GM23338 (cell line): ENCODE results near the gene BCL11B. TPM values are rescaled to one million over a fixed set of nuclear protein-coding genes. Genes with fewer than 3 reads are reported as not detected.

Experiments
- ATAC-seq: fragments of 200-7000 bp; cut with Tn5 transposase; 3 replicates; pipeline ENCODE4 v1.9.1; 2020
- DNase-seq: peaks from one replicate; pipeline ENCODE4 v3.0.0-alpha.2; 2015; ENCODE audit warnings: low spot score
- H2AFZ ChIP-seq: fragments of 200-600 bp; sonication (generic); 2 replicates; pipeline ENCODE4 v1.8.0; 2016; ENCODE audit warnings: antibody characterized with exemption, mild to moderate bottlenecking, moderate library complexity
- H3F3A ChIP-seq: fragments of 200-600 bp; sonication (generic); replicated peaks from 2 replicates; pipeline ENCODE4 v1.8.0; 2017; ENCODE audit warnings: antibody characterized with exemption, mixed run types, low read depth
- H3K27ac ChIP-seq: fragments of 200-600 bp; sonication (generic); 2 replicates; pipeline ENCODE4 v1.6.1; 2016; ENCODE audit warnings: low read depth
- H3K27me3 ChIP-seq: fragments of 200-600 bp; sonication (generic); 2 replicates; pipeline ENCODE4 v1.8.0; 2016; ENCODE audit warnings: mild to moderate bottlenecking, mixed run types, moderate library complexity; ENCODE audit not compliant: insufficient read depth
- H3K36me3 ChIP-seq: fragments of 200-600 bp; sonication (generic); 2 replicates; pipeline ENCODE4 v1.8.0; 2016; ENCODE audit warnings: mild to moderate bottlenecking; ENCODE audit not compliant: insufficient read depth
- H3K4me1 ChIP-seq: fragments of 200-600 bp; sonication (generic); 2 replicates; pipeline ENCODE4 v1.8.0; 2016; ENCODE audit warnings: mild to moderate bottlenecking, moderate library complexity; ENCODE audit not compliant: insufficient read depth
- H3K4me2 ChIP-seq: fragments of 200-600 bp; sonication (generic); 2 replicates; pipeline ENCODE4 v1.7.1; 2017; ENCODE audit warnings: mixed run types
- H3K4me3 ChIP-seq: fragments of 200-600 bp; sonication (generic); 2 replicates; pipeline ENCODE4 v1.6.1; 2016; ENCODE audit warnings: mixed run types
- H3K79me2 ChIP-seq: fragments of 200-600 bp; sonication (generic); replicated peaks from 2 replicates; pipeline ENCODE4 v1.8.0; 2017; ENCODE audit warnings: mild to moderate bottlenecking; ENCODE audit not compliant: insufficient read depth
- H3K9me2 ChIP-seq: fragments of 200-600 bp; sonication (generic); 2 replicates; pipeline ENCODE4 v1.8.0; 2017; ENCODE audit not compliant: insufficient read depth
- H4K20me1 ChIP-seq: fragments of 200-600 bp; sonication (generic); replicated peaks from 2 replicates; pipeline ENCODE4 v1.8.0; 2017; ENCODE audit warnings: mild to moderate bottlenecking; ENCODE audit not compliant: insufficient read depth
- H3K27ac Mint-ChIP-seq: 2 replicates; pipeline ENCODE4 v1.8.0; 2020; ENCODE audit warnings: inconsistent platforms, mild to moderate bottlenecking, moderate library complexity, mixed read lengths
- H3K27me3 Mint-ChIP-seq: 3 replicates; pipeline ENCODE4 v1.8.0; 2022; ENCODE audit warnings: low read depth, mild to moderate bottlenecking, moderate library complexity, mixed read lengths, inconsistent platforms; ENCODE audit not compliant: insufficient read depth, poor library complexity
- H3K36me3 Mint-ChIP-seq: 3 replicates; pipeline ENCODE4 v1.8.0; 2021; ENCODE audit warnings: low read depth, mild to moderate bottlenecking, inconsistent platforms, moderate library complexity, mixed read lengths
- H3K4me1 Mint-ChIP-seq: 3 replicates; pipeline ENCODE4 v1.8.0; 2020; ENCODE audit warnings: mild to moderate bottlenecking, inconsistent platforms, mixed read lengths
- H3K4me3 Mint-ChIP-seq: 3 replicates; pipeline ENCODE4 v1.8.0; 2021; ENCODE audit warnings: moderate library complexity, mild to moderate bottlenecking, inconsistent platforms, mixed read lengths
- H3K9me3 Mint-ChIP-seq: 3 replicates; pipeline ENCODE4 v1.8.0; 2020; ENCODE audit warnings: moderate library complexity, mild to moderate bottlenecking, inconsistent platforms, mixed read lengths
- CREB1 ChIP-seq: fragments of 250-450 bp; sonication (Bioruptor Pico); IDR thresholded peaks from 2 replicates; pipeline ENCODE4 v1.5.0; 2020; ENCODE audit warnings: low read depth, mild to moderate bottlenecking, moderate library complexity
- EZH2 ChIP-seq: fragments of 200-600 bp; sonication (generic); IDR thresholded peaks from one replicate; pipeline ENCODE4 v1.8.0; 2017; ENCODE audit warnings: antibody characterized with exemption, mild to moderate bottlenecking, low read depth; ENCODE audit not compliant: unreplicated experiment
- EZH2phosphoT487 ChIP-seq: fragments of 200-600 bp; sonication (generic); IDR thresholded peaks from one replicate; pipeline ENCODE4 v1.8.1; 2018; ENCODE audit warnings: antibody characterized with exemption; ENCODE audit not compliant: unreplicated experiment
- JUNB ChIP-seq: IDR thresholded peaks from one replicate; pipeline ENCODE4 v1.6.1; 2016; ENCODE audit warnings: antibody characterized with exemption; ENCODE audit not compliant: unreplicated experiment
- STAT1 ChIP-seq: IDR thresholded peaks from one replicate; pipeline ENCODE4 v1.6.1; 2016; ENCODE audit warnings: antibody characterized with exemption; ENCODE audit not compliant: unreplicated experiment
- ZNF331 ChIP-seq: fragments of 250-450 bp; sonication (Bioruptor Pico); IDR thresholded peaks from 2 replicates; pipeline ENCODE4 v1.5.0; 2020; ENCODE audit warnings: low read depth, mild to moderate bottlenecking, moderate library complexity
- polyA plus RNA-seq: library from polyadenylated mRNA; unstranded; fragments of >200 nt; fragmentation: Nextera tagmentation; extraction: Ambion mirVana; gene quantifications from 2 replicates; pipeline ENCODE4 v1.2.1, GENCODE V29; 2016
- total RNA-seq: library from RNA; depleted of rRNA; stranded (reverse); fragments of >200 nt; shearing (Covaris generic); gene quantifications from 2 replicates; pipeline ENCODE4 v1.2.3, GENCODE V29; 2014
- TF ChIP-seq, protein P1 (sequence below): IDR thresholded peaks from one replicate; pipeline ENCODE4 v1.6.1; 2018; ENCODE audit warnings: antibody characterized with exemption; ENCODE audit not compliant: unreplicated experiment
- TF ChIP-seq, protein P2 (sequence below): IDR thresholded peaks from 2 replicates; pipeline ENCODE4 v1.6.1; 2016; ENCODE audit warnings: antibody characterized with exemption
- TF ChIP-seq, protein P3 (sequence below): fragments of 250-450 bp; sonication (Bioruptor Pico); IDR thresholded peaks from 2 replicates; pipeline ENCODE4 v1.5.0; 2020; ENCODE audit warnings: mild to moderate bottlenecking, moderate library complexity

BCL11B gene
- total and polyA plus RNA-seq, 2 experiments from 2014 or later, result 2.4 to 6.7 TPM

DNA sequence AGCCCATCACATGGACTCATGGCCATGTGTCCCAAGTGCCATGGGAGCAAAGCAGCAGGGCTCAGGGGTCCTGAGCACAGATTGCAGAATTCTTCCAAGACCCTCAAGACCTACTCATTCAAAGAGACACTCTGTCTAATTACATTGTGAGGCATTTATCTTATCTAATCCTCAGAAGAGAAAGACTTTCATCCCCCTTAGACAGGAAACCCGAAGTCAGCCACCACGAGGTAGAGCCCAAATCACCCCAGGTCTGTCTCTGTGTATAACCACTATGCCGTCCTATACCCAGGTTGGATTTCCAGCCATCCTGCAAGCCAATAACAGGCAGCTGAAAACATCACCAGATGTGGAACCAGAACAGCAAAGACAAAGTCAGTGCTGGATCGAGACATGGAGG, 8.9 kb upstream of the BCL11B start:
- Histone ChIP-seq H3K27me3 (no peaks in the 10 kb centered on the region), H4K20me1 (no peaks in the 10 kb centered on the region), H2AFZ (no peak overlapping the region), H3K36me3 (no peaks in the 10 kb centered on the region), H3K4me2 (no peak overlapping the region), H3F3A (no peaks in the 10 kb centered on the region), H3K4me1 (peaks cover 32% of the 10 kb centered on the region), H3K27ac (no peak overlapping the region), H3K9me2 (no peaks in the 10 kb centered on the region), H3K4me3 (no peak overlapping the region), H3K79me2 (no peaks in the 10 kb centered on the region)
- Mint-ChIP-seq H3K27ac (no peak overlapping the region), H3K4me3 (no peak overlapping the region), H3K4me1 (peaks cover 40% of the 10 kb centered on the region), H3K27me3 (peaks cover 4% of the 10 kb centered on the region), H3K9me3 (no peaks in the 10 kb centered on the region), H3K36me3 (no peaks in the 10 kb centered on the region)
- DNase-seq, result no peak
- ATAC-seq, result no peak
- TF ChIP-seq, protein P1, sequence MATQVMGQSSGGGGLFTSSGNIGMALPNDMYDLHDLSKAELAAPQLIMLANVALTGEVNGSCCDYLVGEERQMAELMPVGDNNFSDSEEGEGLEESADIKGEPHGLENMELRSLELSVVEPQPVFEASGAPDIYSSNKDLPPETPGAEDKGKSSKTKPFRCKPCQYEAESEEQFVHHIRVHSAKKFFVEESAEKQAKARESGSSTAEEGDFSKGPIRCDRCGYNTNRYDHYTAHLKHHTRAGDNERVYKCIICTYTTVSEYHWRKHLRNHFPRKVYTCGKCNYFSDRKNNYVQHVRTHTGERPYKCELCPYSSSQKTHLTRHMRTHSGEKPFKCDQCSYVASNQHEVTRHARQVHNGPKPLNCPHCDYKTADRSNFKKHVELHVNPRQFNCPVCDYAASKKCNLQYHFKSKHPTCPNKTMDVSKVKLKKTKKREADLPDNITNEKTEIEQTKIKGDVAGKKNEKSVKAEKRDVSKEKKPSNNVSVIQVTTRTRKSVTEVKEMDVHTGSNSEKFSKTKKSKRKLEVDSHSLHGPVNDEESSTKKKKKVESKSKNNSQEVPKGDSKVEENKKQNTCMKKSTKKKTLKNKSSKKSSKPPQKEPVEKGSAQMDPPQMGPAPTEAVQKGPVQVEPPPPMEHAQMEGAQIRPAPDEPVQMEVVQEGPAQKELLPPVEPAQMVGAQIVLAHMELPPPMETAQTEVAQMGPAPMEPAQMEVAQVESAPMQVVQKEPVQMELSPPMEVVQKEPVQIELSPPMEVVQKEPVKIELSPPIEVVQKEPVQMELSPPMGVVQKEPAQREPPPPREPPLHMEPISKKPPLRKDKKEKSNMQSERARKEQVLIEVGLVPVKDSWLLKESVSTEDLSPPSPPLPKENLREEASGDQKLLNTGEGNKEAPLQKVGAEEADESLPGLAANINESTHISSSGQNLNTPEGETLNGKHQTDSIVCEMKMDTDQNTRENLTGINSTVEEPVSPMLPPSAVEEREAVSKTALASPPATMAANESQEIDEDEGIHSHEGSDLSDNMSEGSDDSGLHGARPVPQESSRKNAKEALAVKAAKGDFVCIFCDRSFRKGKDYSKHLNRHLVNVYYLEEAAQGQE, result no peak
- TF ChIP-seq EZH2, result no peak
- no peak for TF ChIP-seq CREB1 (CRISPR knock-in tag)
- no peak for TF ChIP-seq ZNF331 (CRISPR knock-in tag)
- TF ChIP-seq JUNB, result no peak

DNA sequence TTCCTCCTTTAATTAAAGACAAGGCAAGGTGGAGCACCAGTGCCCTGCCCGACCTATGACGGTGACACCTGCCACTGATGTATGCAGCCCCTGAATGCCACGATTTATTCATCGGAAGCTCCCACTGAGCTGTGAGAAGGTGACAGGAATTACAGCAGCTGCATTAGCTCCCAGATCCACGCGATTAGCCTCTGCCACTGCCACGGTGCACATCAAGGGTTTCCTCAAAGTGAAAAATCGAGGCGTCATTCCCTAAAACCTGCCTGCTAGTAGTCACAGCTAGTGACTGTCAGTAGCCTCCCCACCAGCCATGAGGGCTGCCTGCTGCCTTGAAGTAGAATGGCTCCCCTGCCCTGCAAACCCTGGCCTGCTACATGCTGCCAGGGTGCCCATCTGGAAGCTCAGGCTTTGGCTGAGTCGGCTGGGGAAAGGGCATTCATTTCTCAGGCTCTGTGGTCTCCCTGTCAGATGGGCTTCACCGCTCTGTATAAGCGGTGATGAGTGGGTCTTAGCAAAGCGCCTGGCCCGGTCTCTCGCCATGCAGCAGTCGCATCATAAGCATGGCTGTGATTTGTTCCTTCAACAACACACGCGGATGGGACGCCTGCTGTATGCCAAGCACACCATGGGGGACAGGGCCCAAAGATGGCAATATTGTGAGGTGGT, 8.2 kb upstream of the BCL11B start:
- H3F3A ChIP-seq, result no peaks in the 10 kb centered on the region
- no peaks in the 10 kb centered on the region for H3K36me3 ChIP-seq
- H3K36me3 Mint-ChIP-seq, result no peaks in the 10 kb centered on the region
- no peak for DNase-seq
- H3K4me3 ChIP-seq, result no peak overlapping the region
- peaks cover 37% of the 10 kb centered on the region for H3K4me1 ChIP-seq
- no peak overlapping the region for H3K27ac Mint-ChIP-seq
- H3K9me3 Mint-ChIP-seq, result no peaks in the 10 kb centered on the region
- peaks cover 7% of the 10 kb centered on the region for H3K27me3 Mint-ChIP-seq
- no peaks in the 10 kb centered on the region for H4K20me1 ChIP-seq
- ATAC-seq, result no peak
- no peak overlapping the region for H3K4me3 Mint-ChIP-seq
- peak overlapping the region; percentile 52; the same call in 1 of the 2 replicates for H2AFZ ChIP-seq
- no peaks in the 10 kb centered on the region for H3K79me2 ChIP-seq
- H3K27ac ChIP-seq, result no peak overlapping the region
- peaks cover 37% of the 10 kb centered on the region for H3K4me1 Mint-ChIP-seq
- no peaks in the 10 kb centered on the region for H3K9me2 ChIP-seq
- no peaks in the 10 kb centered on the region for H3K27me3 ChIP-seq
- H3K4me2 ChIP-seq, result no peak overlapping the region
- TF ChIP-seq JUNB (no peak), CREB1 (CRISPR knock-in tag) (no peak), STAT1 (no peak), EZH2phosphoT487 (no peak)
- TF ChIP-seq, protein P2, sequence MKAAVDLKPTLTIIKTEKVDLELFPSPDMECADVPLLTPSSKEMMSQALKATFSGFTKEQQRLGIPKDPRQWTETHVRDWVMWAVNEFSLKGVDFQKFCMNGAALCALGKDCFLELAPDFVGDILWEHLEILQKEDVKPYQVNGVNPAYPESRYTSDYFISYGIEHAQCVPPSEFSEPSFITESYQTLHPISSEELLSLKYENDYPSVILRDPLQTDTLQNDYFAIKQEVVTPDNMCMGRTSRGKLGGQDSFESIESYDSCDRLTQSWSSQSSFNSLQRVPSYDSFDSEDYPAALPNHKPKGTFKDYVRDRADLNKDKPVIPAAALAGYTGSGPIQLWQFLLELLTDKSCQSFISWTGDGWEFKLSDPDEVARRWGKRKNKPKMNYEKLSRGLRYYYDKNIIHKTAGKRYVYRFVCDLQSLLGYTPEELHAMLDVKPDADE, result no peak
- TF ChIP-seq, protein P3, sequence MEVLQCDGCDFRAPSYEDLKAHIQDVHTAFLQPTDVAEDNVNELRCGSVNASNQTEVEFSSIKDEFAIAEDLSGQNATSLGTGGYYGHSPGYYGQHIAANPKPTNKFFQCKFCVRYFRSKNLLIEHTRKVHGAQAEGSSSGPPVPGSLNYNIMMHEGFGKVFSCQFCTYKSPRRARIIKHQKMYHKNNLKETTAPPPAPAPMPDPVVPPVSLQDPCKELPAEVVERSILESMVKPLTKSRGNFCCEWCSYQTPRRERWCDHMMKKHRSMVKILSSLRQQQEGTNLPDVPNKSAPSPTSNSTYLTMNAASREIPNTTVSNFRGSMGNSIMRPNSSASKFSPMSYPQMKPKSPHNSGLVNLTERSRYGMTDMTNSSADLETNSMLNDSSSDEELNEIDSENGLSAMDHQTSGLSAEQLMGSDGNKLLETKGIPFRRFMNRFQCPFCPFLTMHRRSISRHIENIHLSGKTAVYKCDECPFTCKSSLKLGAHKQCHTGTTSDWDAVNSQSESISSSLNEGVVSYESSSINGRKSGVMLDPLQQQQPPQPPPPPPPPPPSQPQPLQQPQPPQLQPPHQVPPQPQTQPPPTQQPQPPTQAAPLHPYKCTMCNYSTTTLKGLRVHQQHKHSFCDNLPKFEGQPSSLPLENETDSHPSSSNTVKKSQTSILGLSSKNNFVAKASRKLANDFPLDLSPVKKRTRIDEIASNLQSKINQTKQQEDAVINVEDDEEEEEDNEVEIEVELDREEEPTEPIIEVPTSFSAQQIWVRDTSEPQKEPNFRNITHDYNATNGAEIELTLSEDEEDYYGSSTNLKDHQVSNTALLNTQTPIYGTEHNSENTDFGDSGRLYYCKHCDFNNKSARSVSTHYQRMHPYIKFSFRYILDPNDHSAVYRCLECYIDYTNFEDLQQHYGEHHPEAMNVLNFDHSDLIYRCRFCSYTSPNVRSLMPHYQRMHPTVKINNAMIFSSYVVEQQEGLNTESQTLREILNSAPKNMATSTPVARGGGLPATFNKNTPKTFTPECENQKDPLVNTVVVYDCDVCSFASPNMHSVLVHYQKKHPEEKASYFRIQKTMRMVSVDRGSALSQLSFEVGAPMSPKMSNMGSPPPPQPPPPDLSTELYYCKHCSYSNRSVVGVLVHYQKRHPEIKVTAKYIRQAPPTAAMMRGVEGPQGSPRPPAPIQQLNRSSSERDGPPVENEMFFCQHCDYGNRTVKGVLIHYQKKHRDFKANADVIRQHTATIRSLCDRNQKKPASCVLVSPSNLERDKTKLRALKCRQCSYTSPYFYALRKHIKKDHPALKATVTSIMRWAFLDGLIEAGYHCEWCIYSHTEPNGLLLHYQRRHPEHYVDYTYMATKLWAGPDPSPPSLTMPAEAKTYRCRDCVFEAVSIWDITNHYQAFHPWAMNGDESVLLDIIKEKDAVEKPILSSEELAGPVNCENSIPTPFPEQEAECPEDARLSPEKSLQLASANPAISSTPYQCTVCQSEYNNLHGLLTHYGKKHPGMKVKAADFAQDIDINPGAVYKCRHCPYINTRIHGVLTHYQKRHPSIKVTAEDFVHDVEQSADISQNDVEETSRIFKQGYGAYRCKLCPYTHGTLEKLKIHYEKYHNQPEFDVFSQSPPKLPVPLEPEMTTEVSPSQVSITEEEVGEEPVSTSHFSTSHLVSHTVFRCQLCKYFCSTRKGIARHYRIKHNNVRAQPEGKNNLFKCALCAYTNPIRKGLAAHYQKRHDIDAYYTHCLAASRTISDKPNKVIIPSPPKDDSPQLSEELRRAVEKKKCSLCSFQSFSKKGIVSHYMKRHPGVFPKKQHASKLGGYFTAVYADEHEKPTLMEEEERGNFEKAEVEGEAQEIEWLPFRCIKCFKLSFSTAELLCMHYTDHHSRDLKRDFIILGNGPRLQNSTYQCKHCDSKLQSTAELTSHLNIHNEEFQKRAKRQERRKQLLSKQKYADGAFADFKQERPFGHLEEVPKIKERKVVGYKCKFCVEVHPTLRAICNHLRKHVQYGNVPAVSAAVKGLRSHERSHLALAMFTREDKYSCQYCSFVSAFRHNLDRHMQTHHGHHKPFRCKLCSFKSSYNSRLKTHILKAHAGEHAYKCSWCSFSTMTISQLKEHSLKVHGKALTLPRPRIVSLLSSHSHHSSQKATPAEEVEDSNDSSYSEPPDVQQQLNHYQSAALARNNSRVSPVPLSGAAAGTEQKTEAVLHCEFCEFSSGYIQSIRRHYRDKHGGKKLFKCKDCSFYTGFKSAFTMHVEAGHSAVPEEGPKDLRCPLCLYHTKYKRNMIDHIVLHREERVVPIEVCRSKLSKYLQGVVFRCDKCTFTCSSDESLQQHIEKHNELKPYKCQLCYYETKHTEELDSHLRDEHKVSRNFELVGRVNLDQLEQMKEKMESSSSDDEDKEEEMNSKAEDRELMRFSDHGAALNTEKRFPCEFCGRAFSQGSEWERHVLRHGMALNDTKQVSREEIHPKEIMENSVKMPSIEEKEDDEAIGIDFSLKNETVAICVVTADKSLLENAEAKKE (CRISPR knock-in tag), result no peak
